Measurements from ENCODE around the gene PHACTR3.
A peak's percentile ranks its signal among the peaks of the same experiment; 100 is the strongest.
"Not testable (repeated sequence)": the region's sequence is repeated elsewhere in the genome, so short reads cannot be mapped to it uniquely, and the experiment has no call there.

The PHACTR3 gene

DNA sequence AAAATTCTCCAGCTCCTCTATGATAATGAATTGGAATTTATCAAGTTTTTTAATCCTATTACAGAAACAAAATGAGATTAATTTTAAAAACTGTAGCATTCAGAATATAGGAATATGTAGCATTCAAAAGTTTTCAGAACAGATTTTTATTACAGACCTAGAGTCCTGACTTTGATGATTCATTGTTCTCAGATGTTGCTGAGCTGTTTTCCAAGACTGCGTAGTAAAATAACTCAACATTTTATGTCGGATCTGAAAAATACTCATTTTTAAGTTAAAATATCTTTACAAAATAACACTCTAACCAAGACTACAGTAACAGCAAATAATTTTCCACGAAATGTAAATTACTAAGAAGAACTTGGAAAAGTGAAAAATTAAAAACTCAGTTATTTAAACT is 262.0 kb downstream of the PHACTR3 start:
- DNase-seq (ENCODE audit: low spot score): no peak

DNA sequence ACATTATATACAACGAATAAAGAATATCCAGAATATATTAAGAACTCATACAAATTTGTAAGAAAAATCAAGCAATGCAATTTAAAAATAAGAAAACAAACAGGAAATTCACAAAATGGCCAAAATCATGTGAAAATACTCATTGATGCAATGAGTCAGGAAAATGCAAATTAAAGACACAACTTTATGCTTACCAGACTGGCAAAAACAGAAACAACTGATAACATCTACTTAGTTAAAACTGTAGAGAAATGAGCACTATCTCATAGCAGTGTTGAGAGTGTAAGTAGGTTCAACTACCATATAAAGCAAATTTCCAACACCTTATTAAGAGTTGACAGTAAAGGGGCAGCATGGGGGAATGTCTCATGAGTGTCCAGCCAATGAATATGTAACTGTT is 266.8 kb downstream of the PHACTR3 start:
- no peak for DNase-seq (ENCODE audit: low spot score)

DNA sequence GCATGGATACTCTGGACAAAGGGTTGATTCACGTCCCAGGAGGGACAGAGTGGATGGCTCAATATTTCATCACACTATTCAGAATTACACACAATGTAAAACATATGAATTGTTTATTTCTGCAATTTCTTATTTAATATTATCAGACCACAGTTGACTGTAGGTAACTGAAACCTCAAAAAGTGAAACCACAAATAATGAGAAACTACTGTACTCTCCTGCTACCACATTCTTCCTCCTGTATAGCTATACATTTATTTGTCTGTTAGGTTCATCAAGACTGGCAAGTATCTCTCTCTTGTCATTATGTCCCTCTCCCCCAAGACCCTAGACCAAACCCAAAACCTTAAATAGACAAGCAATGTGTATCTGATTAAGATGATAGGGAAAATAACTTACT is 269.1 kb downstream of the PHACTR3 start:
- DNase-seq (ENCODE audit: low spot score): no peak

DNA sequence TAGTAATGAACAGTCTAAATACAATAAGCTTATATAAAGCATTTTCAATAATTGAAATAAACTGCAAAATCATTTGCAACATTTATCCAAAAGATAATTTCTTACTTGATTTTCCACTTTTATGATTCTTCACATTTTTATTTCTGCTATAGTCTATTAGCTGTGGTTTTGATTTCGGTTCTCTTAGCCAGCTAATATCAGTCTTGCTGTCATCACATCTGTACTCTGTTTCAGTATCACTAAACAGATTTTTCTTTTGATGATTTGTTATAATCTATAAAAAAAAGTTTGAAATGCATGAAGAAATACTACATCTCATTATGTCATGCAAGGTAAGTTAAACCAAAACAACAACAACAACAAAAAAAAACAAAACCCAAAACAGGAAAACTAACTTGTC is 275.9 kb downstream of the PHACTR3 start:
- no peak for DNase-seq (ENCODE audit: low spot score)

DNA sequence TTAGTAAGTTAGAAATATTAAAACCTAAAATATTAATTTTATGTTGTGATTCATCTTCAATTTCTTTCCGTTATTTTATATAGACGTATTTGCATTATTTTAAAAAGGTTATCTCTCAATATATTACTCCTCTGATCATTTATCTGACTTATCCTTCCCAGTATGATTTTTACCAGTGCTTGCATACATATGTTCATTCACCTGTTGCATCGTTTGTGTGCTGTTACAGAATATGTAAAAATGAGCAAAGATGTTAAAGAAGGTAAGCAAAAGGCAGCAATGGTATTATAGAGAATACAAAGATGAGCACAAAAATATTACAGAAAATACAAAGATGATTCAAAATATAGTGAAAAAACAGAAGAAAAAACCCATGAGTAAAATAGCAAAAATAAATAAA is 280.2 kb downstream of the PHACTR3 start:
- no peak for DNase-seq (ENCODE audit: low spot score)

DNA sequence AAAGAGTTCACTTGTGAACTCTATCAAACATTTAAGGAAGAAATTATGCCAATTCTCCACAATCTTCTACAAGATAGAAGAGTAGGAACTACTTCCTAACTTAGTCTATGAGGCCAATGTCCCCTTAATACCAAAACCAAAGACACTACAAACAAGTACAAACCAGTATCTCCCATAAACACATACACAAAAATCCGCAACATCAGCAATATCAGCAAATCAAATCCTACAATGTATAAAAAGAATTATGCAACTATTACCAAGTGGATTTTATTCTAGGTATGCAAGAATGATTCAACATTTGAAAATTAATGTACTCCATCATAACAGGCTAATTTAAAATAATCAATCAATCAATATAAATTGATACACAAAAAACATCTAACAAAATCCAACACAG is 283.7 kb downstream of the PHACTR3 start:
- no peak for DNase-seq (ENCODE audit: low spot score)

DNA sequence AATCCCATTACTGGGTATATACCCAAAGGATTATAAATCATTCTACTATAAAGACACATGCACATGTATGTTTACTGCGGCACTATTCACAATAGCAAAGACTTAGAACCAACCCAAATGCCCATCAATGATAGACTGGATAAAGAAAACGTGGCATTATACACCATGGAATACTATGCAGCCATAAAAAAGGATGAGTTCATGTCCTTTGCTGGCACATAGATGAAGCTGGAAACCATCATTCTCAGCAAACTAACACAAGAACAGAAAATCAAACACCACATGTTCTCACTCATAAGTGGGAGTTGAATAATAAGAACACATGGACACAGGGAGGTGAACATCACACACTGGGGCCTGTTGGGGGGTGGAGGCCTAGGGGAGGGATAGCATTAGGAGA is 285.7 kb downstream of the PHACTR3 start:
- not testable (repeated sequence) for DNase-seq (ENCODE audit: low spot score)

DNA sequence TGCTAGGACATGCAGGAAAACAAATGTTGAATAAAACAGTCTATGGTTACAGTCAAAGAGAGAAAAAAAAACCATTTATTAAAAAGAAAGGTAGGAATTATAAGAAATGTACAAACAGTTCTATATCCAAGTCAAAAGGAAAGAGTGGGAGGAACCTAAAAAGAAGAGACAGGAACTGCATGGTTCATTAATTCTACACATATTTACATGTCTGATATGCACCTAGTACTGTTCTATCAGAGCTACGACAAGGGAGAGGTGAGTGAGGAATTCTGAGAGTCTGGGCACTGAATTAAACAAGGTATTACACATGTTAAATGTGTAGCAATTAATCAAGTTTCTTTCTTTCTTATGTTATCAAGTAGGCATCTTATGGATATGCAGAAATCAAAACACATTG is 287.2 kb downstream of the PHACTR3 start:
- peak; percentile 3 for DNase-seq (ENCODE audit: low spot score)

DNA sequence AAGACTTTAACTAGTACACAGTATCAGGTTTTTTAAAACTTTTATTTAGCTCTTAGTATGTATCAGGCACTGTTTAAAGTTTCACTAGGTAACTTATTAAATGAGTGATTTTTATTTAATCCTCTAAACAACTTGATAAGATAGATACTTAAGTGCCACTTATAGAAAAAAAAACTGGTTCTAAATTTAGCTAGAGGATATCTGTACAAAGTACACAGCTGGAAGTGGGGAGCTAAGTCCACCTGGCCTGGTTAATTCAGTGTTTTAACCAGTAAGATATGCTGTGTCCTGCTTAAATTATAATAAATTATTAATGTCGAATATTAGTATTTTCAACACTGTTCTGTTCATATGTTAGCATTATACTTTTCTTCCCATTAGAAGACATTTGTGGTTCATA is 291.6 kb downstream of the PHACTR3 start:
- no peak for DNase-seq (ENCODE audit: low spot score)
